Smooth muscle cell (in vitro differentiated cells): Measurements from ENCODE around the gene DCX. TPM values are rescaled to one million over a fixed set of nuclear protein-coding genes. Genes with fewer than 3 reads are reported as not detected.

Source experiments
- DNase-seq: peaks from one replicate; lab custom pipeline; 2025; ENCODE audit not compliant: unreplicated experiment; lab: John Stamatoyannopoulos, UW
- H2AFZ ChIP-seq: fragments of 200-600 bp; sonication (generic); 2 replicates; pipeline ENCODE4 v1.6.0; 2016; ENCODE audit warnings: antibody characterized with exemption, low read depth, mild to moderate bottlenecking
- H3F3A ChIP-seq: fragments of 200-600 bp; sonication (generic); 2 replicates; pipeline ENCODE4 v1.6.0; 2017; ENCODE audit warnings: antibody characterized with exemption, low read depth
- H3K27ac ChIP-seq: fragments of 200-600 bp; sonication (generic); 2 replicates; pipeline ENCODE4 v1.5.1; 2016; ENCODE audit warnings: low read depth, mild to moderate bottlenecking
- H3K27me3 ChIP-seq: fragments of 200-600 bp; sonication (generic); 2 replicates; pipeline ENCODE4 v1.6.1; 2016; ENCODE audit warnings: low read depth, mild to moderate bottlenecking
- H3K36me3 ChIP-seq: fragments of 200-600 bp; sonication (generic); 2 replicates; pipeline ENCODE4 v1.5.1; 2016; ENCODE audit warnings: low read depth
- H3K4me1 ChIP-seq: fragments of 200-600 bp; sonication (generic); 2 replicates; pipeline ENCODE4 v1.5.1; 2016; ENCODE audit warnings: low read depth
- H3K4me2 ChIP-seq: fragments of 200-600 bp; sonication (generic); 2 replicates; pipeline ENCODE4 v1.6.0; 2016; ENCODE audit warnings: mild to moderate bottlenecking
- H3K4me3 ChIP-seq: fragments of 200-600 bp; sonication (generic); 2 replicates; pipeline ENCODE4 v1.5.1; 2016; ENCODE audit warnings: mild to moderate bottlenecking
- H3K79me2 ChIP-seq: fragments of 200-600 bp; sonication (generic); 2 replicates; pipeline ENCODE4 v1.6.0; 2016; ENCODE audit warnings: low read depth, mild to moderate bottlenecking
- H3K9ac ChIP-seq: fragments of 200-600 bp; sonication (generic); 2 replicates; pipeline ENCODE4 v1.6.0; 2016; ENCODE audit warnings: low read depth
- H3K9me3 ChIP-seq: fragments of 200-600 bp; sonication (generic); replicated peaks from 2 replicates; pipeline ENCODE4 v1.5.1; 2016; ENCODE audit warnings: low read depth
- H4K20me1 ChIP-seq: fragments of 200-600 bp; sonication (generic); 2 replicates; pipeline ENCODE4 v1.6.0; 2016; ENCODE audit warnings: low read depth
- CTCF ChIP-seq: fragments of 200-600 bp; sonication (generic); IDR thresholded peaks from 2 replicates; pipeline ENCODE4 v1.5.1; 2017; ENCODE audit warnings: borderline replicate concordance, mild to moderate bottlenecking, antibody characterized with exemption; ENCODE audit not compliant: insufficient read depth, poor library complexity, severe bottlenecking
- WGBS: methylation state at CpG from one replicate; pipeline ENCODE4 v1.1.7; 2016; ENCODE audit warnings: low lambda C conversion rate; 5-methylcytosine and 5-hydroxymethylcytosine counted together
- polyA plus RNA-seq: library from polyadenylated mRNA; unstranded; fragments of >200 nt; fragmentation: Nextera tagmentation; extraction: Ambion mirVana; gene quantifications from 2 replicates; pipeline ENCODE4 v1.2.1, GENCODE V29; 2016
- total RNA-seq: library from RNA; depleted of rRNA; stranded (reverse); fragments of >200 nt; gene quantifications from 2 replicates; pipeline ENCODE4 v1.2.3, GENCODE V29; 2014

The DCX gene
- total RNA-seq (0.09 and 0.18 TPM in 2 replicates), polyA plus RNA-seq (not detected in 2 replicates)

- Histone ChIP-seq H3K4me1 (peaks cover 14% of the 10 kb centered on the region), H3K9ac (no peak within 1 kb of the TSS), H3K36me3 (no peaks in the 10 kb centered on the region), H3F3A (no peaks in the 10 kb centered on the region), H3K9me3 (no peaks in the 10 kb centered on the region), H3K4me3 (no peak within 1 kb of the TSS), H3K79me2 (no peaks in the 10 kb centered on the region), H4K20me1 (no peaks in the 10 kb centered on the region), H3K27ac (no peak within 1 kb of the TSS), H2AFZ (no peak within 1 kb of the TSS), H3K4me2 (no peak within 1 kb of the TSS), H3K27me3 (no peaks in the 10 kb centered on the region)
- WGBS = 17% methylated on average over 3 of the region's 3 CpGs
- no peak for TF ChIP-seq CTCF
- no peak for DNase-seq
These were observed at the start of gene DCX for GRCh38 chrX:111411983-111412382. Gene DCX, minus strand, starts transcription at chrX:111412192. Its CDS starts 1,794 bp downstream, at chrX:111410398.

GRCh38 chrX:111460607-111461006 lies 48.6 kb upstream of the DCX start:
- no peaks in the 10 kb centered on the region for H4K20me1 ChIP-seq
- no peak for DNase-seq
- no peaks in the 10 kb centered on the region for H3K79me2 ChIP-seq
- no peak overlapping the region for H3K4me3 ChIP-seq
- H3F3A ChIP-seq = no peaks in the 10 kb centered on the region
- no peaks in the 10 kb centered on the region for H3K27me3 ChIP-seq
- no peak overlapping the region for H3K27ac ChIP-seq
- no peaks in the 10 kb centered on the region for H3K36me3 ChIP-seq
- no peak overlapping the region for H3K4me2 ChIP-seq
- H2AFZ ChIP-seq = peak overlapping the region; percentile 17
- H3K9me3 ChIP-seq = no peaks in the 10 kb centered on the region
- no peak overlapping the region for H3K9ac ChIP-seq
- no peak for TF ChIP-seq CTCF
- no peaks in the 10 kb centered on the region for H3K4me1 ChIP-seq

GRCh38 chrX:111447298-111447697 lies 35.3 kb upstream of the DCX start:
- Histone ChIP-seq H3K79me2 (no peaks in the 10 kb centered on the region), H3K4me2 (no peak overlapping the region), H3K27me3 (no peaks in the 10 kb centered on the region), H3K9ac (no peak overlapping the region), H3K36me3 (no peaks in the 10 kb centered on the region), H3K4me3 (no peak overlapping the region), H3K4me1 (peaks cover 3% of the 10 kb centered on the region), H3K27ac (no peak overlapping the region), H4K20me1 (no peaks in the 10 kb centered on the region), H3F3A (no peaks in the 10 kb centered on the region), H2AFZ (no peak overlapping the region), H3K9me3 (no peaks in the 10 kb centered on the region)
- WGBS = 41% methylated on average over 3 of the region's 3 CpGs
- no peak for TF ChIP-seq CTCF
- DNase-seq = no peak

- peak; percentile 67 for TF ChIP-seq CTCF
- WGBS = 54% methylated on average over 3 of the region's 3 CpGs
- Histone ChIP-seq H4K20me1 (no peaks in the 10 kb centered on the region), H3K9ac (no peak overlapping the region), H2AFZ (no peak overlapping the region), H3F3A (no peaks in the 10 kb centered on the region), H3K27me3 (no peaks in the 10 kb centered on the region), H3K4me1 (peaks cover 3% of the 10 kb centered on the region), H3K27ac (no peak overlapping the region), H3K9me3 (no peaks in the 10 kb centered on the region), H3K4me3 (no peak overlapping the region), H3K4me2 (no peak overlapping the region), H3K36me3 (no peaks in the 10 kb centered on the region), H3K79me2 (no peaks in the 10 kb centered on the region)
- no peak for DNase-seq
These were observed 33.5 kb upstream of the DCX start for GRCh38 chrX:111445485-111445884.
